SU-DHL-6 (cell line): ENCODE results near the gene MRPS18B.

Experiments used
- CTCF ChIP-seq: fragments of 200-600 bp; sonication (generic); IDR thresholded peaks from one replicate; pipeline ENCODE4 v1.5.1; 2017; ENCODE audit warnings: antibody characterized with exemption, mild to moderate bottlenecking, low read length, moderate library complexity; ENCODE audit not compliant: insufficient read depth, poor library complexity, severe bottlenecking
- EZH2phosphoT487 ChIP-seq: fragments of 200-600 bp; sonication (generic), shearing (Covaris generic); conservative IDR thresholded peaks from 2 replicates; pipeline ENCODE4 v1.6.1; 2018; ENCODE audit warnings: mild to moderate bottlenecking, antibody characterized with exemption, low read length, moderate library complexity, mixed read lengths

DNA sequence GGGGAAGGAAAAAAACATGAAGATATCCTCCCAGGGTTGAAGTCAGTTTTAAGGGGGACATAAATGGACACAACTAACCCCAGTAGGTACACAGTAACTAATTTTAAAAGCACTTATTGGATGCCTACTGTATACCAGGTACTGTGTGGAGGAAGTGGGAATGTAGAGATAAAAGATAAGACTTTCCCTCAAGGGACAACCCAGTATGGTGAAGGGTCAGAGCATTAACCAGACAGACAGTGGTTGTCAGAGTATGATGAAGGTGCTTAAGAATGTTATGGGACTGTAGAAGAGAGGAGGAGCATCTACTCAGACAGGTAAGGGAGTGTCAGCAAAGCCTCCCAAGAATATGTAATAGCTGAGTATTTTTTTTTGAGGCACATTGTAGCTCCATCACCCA is 45.5 kb upstream of the MRPS18B start:
- no peak for TF ChIP-seq CTCF
- no peak for TF ChIP-seq EZH2phosphoT487
